ENCODE data around the gene MRFAP1. TPM values are rescaled to one million over a fixed set of nuclear protein-coding genes. Genes with fewer than 3 reads are reported as not detected.

MRFAP1 gene
- total RNA-seq, 1 experiment from 2014 or later, result 387 TPM

GRCh38 chr4:6688879-6689505 lies 48.5 kb downstream of the MRFAP1 start:
- TF ChIP-seq, protein P1, sequence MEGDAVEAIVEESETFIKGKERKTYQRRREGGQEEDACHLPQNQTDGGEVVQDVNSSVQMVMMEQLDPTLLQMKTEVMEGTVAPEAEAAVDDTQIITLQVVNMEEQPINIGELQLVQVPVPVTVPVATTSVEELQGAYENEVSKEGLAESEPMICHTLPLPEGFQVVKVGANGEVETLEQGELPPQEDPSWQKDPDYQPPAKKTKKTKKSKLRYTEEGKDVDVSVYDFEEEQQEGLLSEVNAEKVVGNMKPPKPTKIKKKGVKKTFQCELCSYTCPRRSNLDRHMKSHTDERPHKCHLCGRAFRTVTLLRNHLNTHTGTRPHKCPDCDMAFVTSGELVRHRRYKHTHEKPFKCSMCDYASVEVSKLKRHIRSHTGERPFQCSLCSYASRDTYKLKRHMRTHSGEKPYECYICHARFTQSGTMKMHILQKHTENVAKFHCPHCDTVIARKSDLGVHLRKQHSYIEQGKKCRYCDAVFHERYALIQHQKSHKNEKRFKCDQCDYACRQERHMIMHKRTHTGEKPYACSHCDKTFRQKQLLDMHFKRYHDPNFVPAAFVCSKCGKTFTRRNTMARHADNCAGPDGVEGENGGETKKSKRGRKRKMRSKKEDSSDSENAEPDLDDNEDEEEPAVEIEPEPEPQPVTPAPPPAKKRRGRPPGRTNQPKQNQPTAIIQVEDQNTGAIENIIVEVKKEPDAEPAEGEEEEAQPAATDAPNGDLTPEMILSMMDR (IDR thresholded peaks at IDR 0.05; ENCODE audit: unreplicated experiment), result no peak
- Mint-ChIP-seq H3K27me3 (ENCODE audit: insufficient read depth, unreplicated experiment) (no peaks in the 10 kb centered on the region), H3K27ac (ENCODE audit: low read depth, unreplicated experiment) (peak overlapping the region; percentile 85), H3K9me3 (ENCODE audit: unreplicated experiment) (no peaks in the 10 kb centered on the region), H3K36me3 (ENCODE audit: insufficient read depth, unreplicated experiment) (no peaks in the 10 kb centered on the region), H3K4me3 (ENCODE audit: unreplicated experiment) (peak overlapping the region; percentile 31), H3K4me1 (ENCODE audit: insufficient read depth, unreplicated experiment) (peaks cover 24% of the 10 kb centered on the region)
- ChIA-PET CTCF (interaction anchor here (0.5 to 2.0 kb wide), 5 partner anchors 14 to 81 kb away, joined by 3 to 17 read pairs (median 3); no protein-coding TSS in a partner anchor), POLR2A (interaction anchor here (1.3 to 2.4 kb wide), 2 partner anchors 14 to 20 kb away, joined by 7 to 22 read pairs; partner anchors contain the start of gene MRFAP1L1)
- DNase-seq (ENCODE audit: unreplicated experiment), result peak; percentile 88
- intact Hi-C loops (cut with micrococcal nuclease), result no loop called here
- no TSS peak for BruUV-seq (replicated peaks)

DNA sequence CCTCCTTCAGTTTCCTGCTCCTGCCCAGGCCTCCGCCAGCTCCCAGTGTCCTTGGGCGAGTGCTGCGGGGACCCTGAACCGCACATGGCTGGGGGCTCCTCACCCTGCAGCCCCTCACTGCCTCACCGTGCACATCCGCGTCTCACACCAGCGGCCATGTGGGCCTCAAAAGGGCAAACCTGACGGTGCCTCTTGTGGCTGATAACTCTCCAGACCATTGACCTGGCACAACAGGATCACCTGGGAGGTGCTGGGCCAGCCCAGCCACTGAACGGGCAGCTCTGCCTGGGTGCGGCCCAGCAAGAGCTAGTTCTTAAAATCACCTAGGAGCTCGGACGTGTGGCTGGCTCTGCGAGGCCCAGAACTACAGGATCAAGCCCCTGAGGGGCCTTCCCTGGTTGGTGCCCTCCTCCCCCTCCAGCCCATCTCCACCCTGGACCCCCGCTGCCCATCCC lies 49.0 kb downstream of the MRFAP1 start:
- DNase-seq (ENCODE audit: unreplicated experiment), result no peak
- H3K27ac Mint-ChIP-seq (ENCODE audit: low read depth, unreplicated experiment), result peak overlapping the region; percentile 85
- ChIA-PET CTCF (interaction anchor here (0.5 to 2.0 kb wide), 6 partner anchors 14 to 81 kb away, joined by 3 to 17 read pairs (median 4); no protein-coding TSS in a partner anchor), POLR2A (interaction anchor here (1.3 to 2.4 kb wide), 3 partner anchors 11 to 20 kb away, joined by 5 to 22 read pairs (median 7); partner anchors contain the start of gene MRFAP1L1)
- no peaks in the 10 kb centered on the region for H3K36me3 Mint-ChIP-seq (ENCODE audit: insufficient read depth, unreplicated experiment)
- TF ChIP-seq, protein P1 (IDR thresholded peaks at IDR 0.05; ENCODE audit: unreplicated experiment), result no peak
- no peaks in the 10 kb centered on the region for H3K9me3 Mint-ChIP-seq (ENCODE audit: unreplicated experiment)
- H3K4me1 Mint-ChIP-seq (ENCODE audit: insufficient read depth, unreplicated experiment), result peaks cover 25% of the 10 kb centered on the region
- H3K4me3 Mint-ChIP-seq (ENCODE audit: unreplicated experiment), result no peak overlapping the region
- no peaks in the 10 kb centered on the region for H3K27me3 Mint-ChIP-seq (ENCODE audit: insufficient read depth, unreplicated experiment)
- no TSS peak for BruUV-seq (replicated peaks)
- intact Hi-C loops (cut with micrococcal nuclease), result no loop called here

Other genes with a start within 250 kb of the MRFAP1 start
- gene PPP2R2C, start 168.1 kb upstream of the MRFAP1 start, total RNA-seq (2022), result 3.6 and 7.5 TPM in 2 replicates
- 12.5 and 13.9 TPM in 2 replicates for gene MAN2B2, start 65.5 kb upstream of the MRFAP1 start, total RNA-seq (2022)
- 55.6 and 97.6 TPM in 2 replicates for gene S100P, start 53.2 kb downstream of the MRFAP1 start, total RNA-seq (2022)
- gene MRFAP1L1, start 69.2 kb downstream of the MRFAP1 start, total RNA-seq (2022), result 42.5 and 63.2 TPM in 2 replicates
- gene BLOC1S4, start 75.5 kb downstream of the MRFAP1 start, total RNA-seq (2022), result 10.6 and 13.0 TPM in 2 replicates
- gene KIAA0232, start 142.0 kb downstream of the MRFAP1 start, total RNA-seq (2022), result 15.6 and 19.2 TPM in 2 replicates